HG03025 (cell line): ENCODE measurements around the gene HTT-AS.
A peak's percentile ranks its signal among the peaks of the same experiment; 100 is the strongest.
"Not testable (repeated sequence)": the region's sequence is repeated elsewhere in the genome, so short reads cannot be mapped to it uniquely, and the experiment has no call there.

Experiments
- ATAC-seq: cut with Tn5 transposase; IDR thresholded peaks from one replicate; pipeline ENCODE4 v1.9.1; 2021; ENCODE audit warnings: mild to moderate bottlenecking, moderate library complexity; ENCODE audit not compliant: unreplicated experiment, low FRiP score

HTT-AS gene

DNA sequence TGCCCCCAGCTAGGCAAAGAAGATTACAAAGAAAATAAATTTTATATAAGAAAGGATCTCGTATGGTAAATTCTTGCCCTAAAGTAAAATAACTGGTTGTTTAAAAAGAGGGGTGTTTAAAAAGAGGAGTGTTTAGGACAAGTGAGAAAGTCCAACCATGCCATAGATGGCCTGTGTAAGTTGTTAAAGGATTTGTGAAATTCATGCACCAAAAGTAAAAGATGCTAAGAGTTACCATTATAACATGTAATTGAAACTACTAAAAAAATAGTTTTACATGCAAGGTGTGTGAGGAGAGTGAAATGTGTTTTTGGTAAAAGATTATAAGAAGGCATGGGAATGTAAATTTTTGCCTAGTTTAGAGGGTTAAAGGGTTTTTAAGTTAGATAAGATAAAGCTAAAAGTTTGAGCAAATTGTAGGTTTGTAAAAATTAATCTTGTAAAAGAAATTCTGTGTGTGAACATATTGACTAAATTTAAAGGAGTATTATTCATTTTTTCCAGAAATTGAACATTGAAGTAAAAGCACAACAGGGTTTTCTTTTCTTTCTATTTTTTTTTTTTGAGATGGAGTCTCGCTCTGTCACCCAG, 20.1 kb downstream of the HTT-AS start:
- no peak for ATAC-seq

DNA sequence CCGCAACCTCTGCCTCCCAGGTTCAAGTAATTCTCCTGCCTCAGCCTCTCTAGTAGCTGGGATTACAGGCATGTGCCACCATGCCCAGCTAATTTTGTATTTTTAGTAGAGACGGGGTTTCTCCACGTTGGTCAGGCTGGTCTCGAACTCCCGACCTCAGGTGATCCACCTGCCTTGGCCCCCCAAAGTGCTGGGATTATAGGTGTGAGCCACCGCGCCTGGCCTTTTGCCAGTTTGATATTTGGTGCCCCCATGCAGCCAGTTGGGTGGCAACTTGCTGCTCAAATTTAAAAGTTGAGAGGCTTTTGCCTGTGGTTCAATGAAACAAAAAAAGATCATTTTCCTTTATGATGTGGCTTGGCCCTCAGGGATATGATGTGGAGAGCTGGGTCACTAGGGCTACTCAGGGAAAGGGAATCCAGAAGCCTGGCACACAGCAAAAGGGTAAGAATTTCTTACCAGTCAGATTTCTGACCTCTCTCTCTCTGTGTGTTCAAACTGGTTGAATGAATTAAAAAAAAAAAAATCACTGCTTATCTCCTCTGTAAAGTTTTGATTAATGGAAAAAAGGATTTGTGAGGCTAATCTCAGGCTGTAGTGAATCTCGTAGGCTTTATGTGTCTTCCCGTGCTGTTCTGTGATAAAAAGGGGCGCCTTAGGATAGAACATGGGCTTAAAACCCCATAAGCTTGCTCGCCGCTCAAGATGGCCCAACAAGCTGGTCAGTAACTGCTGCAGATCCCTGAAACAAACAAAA, 23.0 kb downstream of the HTT-AS start:
- ATAC-seq = not testable (repeated sequence)

- peak; percentile 88 for ATAC-seq
Measured at GRCh38 chr4:3047464-3048286, 26.7 kb downstream of the HTT-AS start.

- ATAC-seq = no peak
Measured at GRCh38 chr4:3046623-3047022, 27.7 kb downstream of the HTT-AS start.

- ATAC-seq = no peak
Measured at GRCh38 chr4:3046162-3046561, 28.2 kb downstream of the HTT-AS start.

DNA sequence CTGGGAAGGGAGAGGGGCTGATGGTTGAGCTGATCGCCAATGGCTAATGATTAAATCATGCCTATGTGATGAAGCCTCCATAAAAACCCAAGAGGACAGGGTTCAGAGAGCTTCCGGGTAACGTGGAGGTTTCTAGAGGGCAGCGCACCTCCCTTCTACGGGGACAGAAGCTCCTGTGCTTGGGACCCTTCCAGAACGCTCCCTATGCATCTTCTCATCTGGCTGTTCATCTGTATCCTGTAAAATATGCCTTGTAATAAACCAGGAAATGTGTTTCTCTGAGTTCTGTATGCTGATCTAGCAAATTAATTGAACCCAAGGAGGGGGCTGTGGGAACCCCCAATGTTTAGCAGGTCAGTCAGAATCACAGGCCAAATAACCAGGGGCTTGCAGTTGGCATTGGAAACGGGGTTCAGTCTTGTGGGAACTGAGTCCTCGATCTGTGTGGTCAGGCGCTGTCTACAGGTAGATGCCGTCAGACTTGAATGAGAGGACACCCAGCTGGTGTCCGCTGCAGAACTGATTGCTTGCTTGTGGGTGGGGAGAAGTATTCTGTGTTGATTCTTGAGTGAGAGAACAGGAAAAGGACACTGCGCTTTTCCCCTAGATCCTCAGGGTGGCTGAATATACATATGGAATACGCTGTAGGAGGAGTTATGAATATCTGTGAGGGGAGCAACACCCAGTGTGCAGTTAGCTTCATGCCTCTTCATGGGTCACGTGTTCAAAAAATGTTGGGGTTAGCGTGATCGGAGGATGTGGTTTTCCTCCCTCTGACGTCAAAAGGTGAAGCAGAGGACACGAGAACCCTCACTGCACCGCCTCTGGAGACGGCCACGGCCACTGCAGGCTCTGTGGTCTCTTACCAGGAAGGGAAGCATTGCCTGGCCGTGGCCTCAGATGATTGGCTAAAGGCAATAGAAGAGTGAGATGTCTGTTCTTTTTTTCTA, 29.2 kb downstream of the HTT-AS start:
- no peak for ATAC-seq

GRCh38 chr4:3043282-3044020, 30.9 kb downstream of the HTT-AS start:
- ATAC-seq = no peak

DNA sequence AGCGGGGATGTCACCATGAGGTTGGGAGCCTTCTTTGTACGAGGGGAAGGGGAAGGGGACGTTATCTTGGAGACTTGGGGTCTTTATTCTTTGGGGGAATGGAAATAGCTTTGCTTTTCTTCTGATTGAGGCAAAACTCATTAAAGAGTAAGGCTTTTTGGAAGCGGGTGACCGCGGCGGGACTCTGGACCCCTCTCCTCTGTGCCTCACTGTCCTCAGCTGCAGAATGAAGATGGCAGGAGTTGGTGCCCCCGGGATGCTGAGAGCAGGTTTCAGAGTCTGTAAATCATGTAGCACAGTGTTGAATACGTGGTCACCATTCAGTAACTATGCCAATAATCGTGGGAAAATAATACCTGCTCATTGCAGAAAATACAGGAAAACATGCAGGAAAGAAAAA, 32.1 kb downstream of the HTT-AS start:
- no peak for ATAC-seq

- no peak for ATAC-seq
Measured at GRCh38 chr4:3041192-3042142, 32.9 kb downstream of the HTT-AS start.

GRCh38 chr4:3040452-3041191, 33.7 kb downstream of the HTT-AS start:
- ATAC-seq = no peak

- ATAC-seq = no peak
Measured at GRCh38 chr4:3039706-3040366, 34.5 kb downstream of the HTT-AS start.

- no peak for ATAC-seq
Measured at GRCh38 chr4:3037957-3038461, 36.3 kb downstream of the HTT-AS start.

DNA sequence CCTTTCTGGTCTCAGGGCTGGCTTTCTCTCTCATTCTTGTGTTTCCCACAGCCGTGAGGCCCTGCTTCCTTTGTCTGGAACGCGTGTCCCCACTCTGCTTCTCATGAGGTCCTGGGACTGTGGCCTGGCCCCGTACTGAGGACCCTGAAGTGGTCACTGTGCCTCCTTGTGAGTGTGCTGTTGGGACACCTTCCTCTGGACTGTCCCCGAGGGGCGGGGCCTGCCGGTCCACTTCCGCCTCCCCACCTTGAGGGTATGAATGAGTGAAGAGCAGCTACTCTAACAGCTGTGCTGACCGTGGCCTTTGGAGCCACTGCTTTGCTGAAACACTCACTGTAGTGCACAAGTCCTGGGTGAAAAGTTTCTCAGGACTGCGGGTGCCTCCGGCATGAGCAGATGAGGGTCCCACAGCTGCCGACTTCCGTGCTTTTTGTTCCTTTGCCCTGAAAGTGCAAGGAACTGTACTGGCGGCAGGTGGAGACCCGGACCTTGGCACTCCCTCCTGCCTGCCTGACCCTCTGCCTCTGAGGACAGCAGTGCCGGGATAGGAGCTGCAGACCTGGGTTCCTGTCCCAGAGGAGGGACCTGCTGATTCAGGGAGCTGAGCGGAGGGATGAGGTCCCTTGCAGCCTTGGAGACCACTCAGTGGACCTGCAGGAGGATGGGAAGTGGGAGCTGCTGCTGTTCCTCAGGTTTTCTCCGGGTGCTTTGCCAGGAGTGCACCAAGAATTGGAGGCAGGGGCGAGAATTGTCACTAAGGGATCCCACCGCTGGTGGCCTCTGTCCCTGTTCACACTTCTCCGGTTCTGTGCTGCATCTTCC, 38.0 kb downstream of the HTT-AS start:
- ATAC-seq = no peak

DNA sequence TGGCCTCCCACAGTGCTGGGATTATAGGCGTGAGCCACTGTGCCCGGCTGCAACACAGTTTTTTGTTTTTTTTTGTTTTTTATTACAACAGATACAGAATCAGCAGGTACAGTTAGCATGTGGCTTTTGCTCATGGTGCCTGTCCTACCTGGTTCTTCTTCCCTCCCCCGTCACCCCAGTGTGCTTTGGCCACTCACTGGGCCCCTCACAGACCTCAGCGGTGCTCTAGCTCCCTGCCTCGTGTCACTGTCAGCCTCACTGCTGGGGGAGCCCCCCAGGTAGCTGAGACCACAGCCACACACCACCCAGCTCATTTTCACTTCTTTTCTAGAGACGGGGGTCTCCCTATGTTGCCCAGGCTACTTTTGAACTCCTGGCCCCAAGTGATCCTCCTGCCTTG, 38.7 kb downstream of the HTT-AS start:
- no peak for ATAC-seq

GRCh38 chr4:3035249-3035648, 39.1 kb downstream of the HTT-AS start:
- ATAC-seq = no peak

GRCh38 chr4:3034231-3034630, 40.1 kb downstream of the HTT-AS start:
- no peak for ATAC-seq
